IPS DF 6.9 (cell line): Measurements from ENCODE around the gene KNOP1.

Experiments
- DNase-seq: peaks from one replicate; pipeline ENCODE4 v3.0.0-alpha.2; 2013; ENCODE audit warnings: low read depth, low spot score
- H3K27ac ChIP-seq: one replicate; pipeline ENCODE4 v1.5.1; 2013; ENCODE audit warnings: low read length, control low read depth
- H3K27me3 ChIP-seq: 2 replicates; pipeline ENCODE4 v1.6.1; 2013; ENCODE audit warnings: mild to moderate bottlenecking, low read length; ENCODE audit not compliant: control insufficient read depth, insufficient read depth
- H3K36me3 ChIP-seq: 2 replicates; pipeline ENCODE4 v1.6.1; 2013; ENCODE audit warnings: low read length; ENCODE audit not compliant: control insufficient read depth, insufficient read depth
- H3K4me1 ChIP-seq: 2 replicates; pipeline ENCODE4 v1.6.1; 2013; ENCODE audit warnings: low read length; ENCODE audit not compliant: control insufficient read depth, insufficient read depth
- H3K4me3 ChIP-seq: 2 replicates; pipeline ENCODE4 v1.5.1; 2013; ENCODE audit warnings: mild to moderate bottlenecking, low read length
- H3K9me3 ChIP-seq: 2 replicates; pipeline ENCODE4 v1.6.1; 2013; ENCODE audit warnings: low read length, inconsistent platforms; ENCODE audit not compliant: control insufficient read depth, insufficient read depth
- WGBS: extraction: QIAGEN DNeasy Blood & Tissue Kit; methylation state at CpG from one replicate; pipeline ENCODE4 v1.1.7; 2013; ENCODE audit warnings: mixed read lengths, missing lambda C conversion rate; ENCODE audit not compliant: insufficient read length, insufficient coverage; 5-methylcytosine and 5-hydroxymethylcytosine counted together

The KNOP1 gene

DNA sequence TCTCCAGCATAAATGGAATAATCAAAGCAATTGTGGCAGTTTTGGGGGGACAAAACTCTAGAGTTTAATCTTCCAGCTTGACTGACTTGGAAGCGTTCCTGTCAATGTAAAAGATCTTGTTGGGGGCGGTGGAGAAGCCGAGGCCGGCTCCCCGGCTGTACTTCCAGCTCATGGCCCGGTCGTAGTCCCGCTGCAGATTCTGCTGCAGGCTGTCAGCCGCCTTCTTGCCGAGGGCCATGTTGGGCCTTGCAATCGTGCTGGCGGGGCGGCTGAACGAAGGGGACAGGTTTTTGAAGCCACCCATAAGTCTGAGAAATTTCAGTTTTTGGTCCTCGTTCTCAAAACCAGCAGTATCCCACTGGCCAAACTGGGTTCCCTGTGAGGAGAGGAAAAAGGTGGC is 11.2 kb downstream of the KNOP1 start:
- Histone ChIP-seq H3K4me1 (peaks cover 12% of the 10 kb centered on the region), H3K36me3 (peaks cover 46% of the 10 kb centered on the region), H3K27me3 (no peaks in the 10 kb centered on the region), H3K9me3 (no peaks in the 10 kb centered on the region), H3K4me3 (no peak overlapping the region), H3K27ac (no peak overlapping the region)
- DNase-seq = no peak
- no CpG with 5 or more reads among the region's 15 CpGs for WGBS

DNA sequence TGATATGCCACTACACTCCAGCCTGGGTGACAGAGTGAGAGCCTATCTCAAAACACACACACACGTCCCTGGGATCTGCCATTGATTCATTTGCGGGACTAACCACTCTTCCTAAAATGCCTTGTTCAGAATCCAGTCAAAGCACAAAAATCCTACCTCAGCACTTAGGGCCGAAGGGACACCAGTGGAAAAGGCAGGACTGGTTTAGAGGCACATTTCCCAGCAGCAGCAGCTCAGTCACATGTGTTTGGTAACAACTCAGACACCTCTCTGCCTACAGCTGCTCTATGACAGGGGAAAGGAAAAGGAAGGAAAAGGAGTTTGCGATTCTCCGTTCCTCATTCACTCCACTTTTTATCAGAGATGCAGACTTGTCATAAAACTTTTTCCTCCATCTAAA is 12.2 kb downstream of the KNOP1 start:
- WGBS = no CpG with 5 or more reads among the region's 5 CpGs
- H3K36me3 ChIP-seq = peaks cover 41% of the 10 kb centered on the region
- no peak for DNase-seq
- no peaks in the 10 kb centered on the region for H3K9me3 ChIP-seq
- H3K27ac ChIP-seq = no peak overlapping the region
- H3K27me3 ChIP-seq = no peaks in the 10 kb centered on the region
- peaks cover 9% of the 10 kb centered on the region for H3K4me1 ChIP-seq
- no peak overlapping the region for H3K4me3 ChIP-seq

DNA sequence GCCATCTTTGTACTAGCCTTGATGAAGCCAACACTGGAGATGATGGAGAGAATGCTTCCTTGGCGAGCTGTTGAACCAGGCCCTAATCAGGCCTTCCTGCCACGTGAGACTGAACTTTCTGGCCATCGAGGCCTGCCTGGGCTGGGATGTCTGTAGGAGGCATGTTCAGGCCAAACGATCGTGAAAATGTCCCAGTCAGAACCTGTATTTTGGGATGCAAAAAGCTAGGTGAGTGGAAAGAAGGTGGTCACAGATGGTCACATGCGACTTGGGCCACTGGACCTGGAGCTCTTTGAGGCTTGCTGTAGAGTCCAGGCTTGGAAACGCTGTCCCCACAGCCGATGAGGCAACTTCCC is 12.9 kb downstream of the KNOP1 start:
- no CpG with 5 or more reads among the region's 8 CpGs for WGBS
- peaks cover 9% of the 10 kb centered on the region for H3K4me1 ChIP-seq
- no peak for DNase-seq
- H3K27me3 ChIP-seq = no peaks in the 10 kb centered on the region
- no peaks in the 10 kb centered on the region for H3K9me3 ChIP-seq
- no peak overlapping the region for H3K4me3 ChIP-seq
- peaks cover 39% of the 10 kb centered on the region for H3K36me3 ChIP-seq
- H3K27ac ChIP-seq = no peak overlapping the region

DNA sequence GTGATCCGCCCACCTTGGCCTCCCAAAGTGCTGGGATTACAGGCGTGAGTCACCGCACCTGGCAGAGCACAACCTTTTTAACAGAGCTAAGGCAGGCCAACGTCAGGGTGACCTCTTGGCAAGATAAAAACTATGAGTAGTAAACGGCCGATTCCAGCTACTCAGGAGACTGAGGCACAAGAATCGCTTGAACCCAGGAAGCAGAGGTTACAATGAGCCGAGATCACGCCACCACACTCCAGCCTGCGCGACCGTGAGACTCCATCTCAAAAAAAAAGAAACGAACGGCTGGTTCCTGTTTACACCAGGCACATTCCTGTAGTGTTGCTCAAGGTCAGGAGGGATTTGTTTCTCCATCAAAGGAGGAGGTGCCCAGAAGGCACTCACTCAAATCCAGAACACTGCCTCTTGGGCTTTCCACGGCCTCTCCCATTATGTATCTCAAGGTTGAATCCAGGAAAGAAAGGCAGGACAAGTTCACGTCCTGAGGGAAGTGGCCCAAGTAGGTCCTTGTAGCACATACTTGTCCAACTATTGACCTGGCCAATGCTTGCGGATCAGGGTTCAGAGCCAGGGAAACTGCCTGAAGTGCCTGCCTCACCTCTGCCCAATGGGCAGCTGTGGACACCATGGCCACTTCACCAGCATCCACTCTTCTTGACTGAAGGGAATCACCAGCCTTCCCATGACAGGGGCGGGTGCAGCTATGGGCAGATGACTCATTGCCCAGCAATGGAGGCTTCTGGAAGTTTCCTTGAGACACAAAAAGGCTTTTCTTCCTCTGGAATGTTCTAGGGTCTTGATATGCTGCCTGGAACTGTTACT is 13.5 kb downstream of the KNOP1 start:
- H3K9me3 ChIP-seq = no peaks in the 10 kb centered on the region
- DNase-seq = no peak
- peaks cover 34% of the 10 kb centered on the region for H3K36me3 ChIP-seq
- no peak overlapping the region for H3K4me3 ChIP-seq
- H3K27ac ChIP-seq = no peak overlapping the region
- H3K27me3 ChIP-seq = no peaks in the 10 kb centered on the region
- H3K4me1 ChIP-seq = peaks cover 9% of the 10 kb centered on the region
- no CpG with 5 or more reads among the region's 18 CpGs for WGBS

DNA sequence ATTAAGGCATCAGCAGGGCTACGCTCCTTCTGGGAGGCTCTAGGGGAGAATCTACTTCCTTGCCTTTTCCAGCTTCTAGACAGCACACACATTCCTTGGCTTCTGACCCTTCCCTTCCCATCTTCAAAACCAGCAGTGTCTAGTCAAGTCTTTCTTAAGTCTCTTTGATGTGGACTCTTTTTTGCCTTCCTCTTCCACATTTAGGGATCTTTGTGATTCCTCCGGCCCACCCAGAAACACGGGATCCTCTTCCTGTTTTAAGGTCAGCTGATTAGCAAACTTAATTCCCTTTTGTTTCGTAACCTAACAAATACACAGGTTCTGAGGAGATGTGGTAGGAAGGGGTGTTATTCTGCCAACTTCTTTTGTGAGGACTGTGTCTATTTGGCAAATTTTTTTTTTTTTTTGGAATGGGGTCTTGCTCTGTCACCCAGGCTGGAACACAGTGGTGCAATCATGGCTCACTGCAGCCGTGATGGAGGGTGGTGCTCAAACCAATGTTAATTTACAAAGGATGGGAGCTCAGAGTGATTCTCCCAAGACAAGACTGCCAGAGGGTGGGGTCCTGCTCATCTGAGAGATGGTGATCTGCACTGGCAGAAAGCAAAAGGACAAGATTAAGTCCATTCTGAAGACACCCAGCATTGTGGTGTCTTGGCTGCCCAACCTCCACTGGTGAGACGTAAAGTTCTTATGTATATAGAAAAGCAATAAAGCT is 14.7 kb downstream of the KNOP1 start:
- no peaks in the 10 kb centered on the region for H3K27me3 ChIP-seq
- H3K9me3 ChIP-seq = no peaks in the 10 kb centered on the region
- peaks cover 7% of the 10 kb centered on the region for H3K4me1 ChIP-seq
- no peak overlapping the region for H3K27ac ChIP-seq
- DNase-seq = no peak
- H3K4me3 ChIP-seq = no peak overlapping the region
- no CpG with 5 or more reads among the region's 6 CpGs for WGBS
- peaks cover 30% of the 10 kb centered on the region for H3K36me3 ChIP-seq

DNA sequence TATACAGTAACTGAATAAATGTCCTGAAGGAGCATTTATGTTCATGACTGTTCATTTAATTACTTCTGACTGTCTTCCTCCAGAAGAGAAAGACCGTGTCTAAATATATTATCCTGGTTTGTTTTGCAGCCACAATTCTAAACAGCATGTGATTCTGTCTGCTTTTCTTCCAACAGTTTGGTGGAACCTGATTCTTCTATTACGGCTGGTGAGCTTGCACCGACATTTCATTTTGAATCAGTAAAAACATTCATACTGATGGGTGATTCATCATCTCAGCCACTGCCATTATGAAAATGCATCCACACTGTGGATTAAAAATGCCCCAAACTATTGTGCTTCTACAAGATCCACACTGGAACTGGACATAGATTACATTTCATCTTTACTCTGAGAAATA is 16.9 kb downstream of the KNOP1 start:
- no peak for DNase-seq
- WGBS = no CpG with 5 or more reads among the region's 3 CpGs
- Histone ChIP-seq H3K9me3 (no peaks in the 10 kb centered on the region), H3K27me3 (no peaks in the 10 kb centered on the region), H3K36me3 (peaks cover 35% of the 10 kb centered on the region), H3K4me3 (no peak overlapping the region), H3K27ac (no peak overlapping the region), H3K4me1 (no peaks in the 10 kb centered on the region)

DNA sequence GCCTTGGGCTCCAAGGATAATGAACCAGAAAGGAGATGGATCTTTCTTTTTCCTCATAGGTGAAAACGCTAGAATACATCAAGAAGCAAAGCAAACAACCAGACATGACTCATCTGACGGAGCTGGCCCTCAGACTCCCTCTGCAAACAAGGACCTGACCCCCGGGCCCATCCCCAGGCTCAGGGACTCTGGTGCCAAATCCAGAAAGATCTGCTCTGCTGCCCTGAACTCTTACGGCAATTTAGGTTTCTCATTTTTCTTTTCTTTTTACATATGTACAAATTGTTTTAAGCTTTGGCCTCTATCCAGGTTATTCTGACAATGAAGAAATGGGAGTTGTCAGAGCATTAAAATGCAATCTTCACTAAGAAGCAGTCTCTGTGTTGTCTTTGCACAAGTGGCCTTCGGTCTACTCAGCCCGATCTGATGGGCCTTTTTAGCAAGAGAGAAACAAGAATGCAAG is 17.7 kb downstream of the KNOP1 start:
- H3K27ac ChIP-seq = no peak overlapping the region
- no peaks in the 10 kb centered on the region for H3K9me3 ChIP-seq
- H3K27me3 ChIP-seq = no peaks in the 10 kb centered on the region
- no CpG with 5 or more reads among the region's 6 CpGs for WGBS
- H3K36me3 ChIP-seq = peaks cover 29% of the 10 kb centered on the region
- DNase-seq = no peak
- no peaks in the 10 kb centered on the region for H3K4me1 ChIP-seq
- no peak overlapping the region for H3K4me3 ChIP-seq

DNA sequence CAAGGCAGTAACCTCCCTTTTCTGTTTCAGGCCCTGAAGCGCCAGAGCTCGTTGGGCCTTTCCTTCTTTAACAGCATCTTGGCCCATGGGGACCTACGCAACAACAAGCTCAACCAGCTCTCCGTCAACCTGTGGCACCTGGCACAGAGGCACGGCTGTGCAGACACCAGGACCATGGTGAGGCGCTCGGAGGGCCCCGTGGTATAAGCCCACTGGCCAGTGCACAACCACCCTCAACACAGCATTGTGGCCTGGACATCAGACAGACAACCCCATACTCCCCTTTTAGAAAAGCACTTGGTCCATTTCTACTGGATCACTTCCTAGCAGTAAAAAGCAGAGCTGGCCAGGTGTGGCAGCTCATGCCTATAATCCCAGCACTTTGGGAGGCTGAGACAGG is 18.6 kb downstream of the KNOP1 start:
- no peak overlapping the region for H3K27ac ChIP-seq

DNA sequence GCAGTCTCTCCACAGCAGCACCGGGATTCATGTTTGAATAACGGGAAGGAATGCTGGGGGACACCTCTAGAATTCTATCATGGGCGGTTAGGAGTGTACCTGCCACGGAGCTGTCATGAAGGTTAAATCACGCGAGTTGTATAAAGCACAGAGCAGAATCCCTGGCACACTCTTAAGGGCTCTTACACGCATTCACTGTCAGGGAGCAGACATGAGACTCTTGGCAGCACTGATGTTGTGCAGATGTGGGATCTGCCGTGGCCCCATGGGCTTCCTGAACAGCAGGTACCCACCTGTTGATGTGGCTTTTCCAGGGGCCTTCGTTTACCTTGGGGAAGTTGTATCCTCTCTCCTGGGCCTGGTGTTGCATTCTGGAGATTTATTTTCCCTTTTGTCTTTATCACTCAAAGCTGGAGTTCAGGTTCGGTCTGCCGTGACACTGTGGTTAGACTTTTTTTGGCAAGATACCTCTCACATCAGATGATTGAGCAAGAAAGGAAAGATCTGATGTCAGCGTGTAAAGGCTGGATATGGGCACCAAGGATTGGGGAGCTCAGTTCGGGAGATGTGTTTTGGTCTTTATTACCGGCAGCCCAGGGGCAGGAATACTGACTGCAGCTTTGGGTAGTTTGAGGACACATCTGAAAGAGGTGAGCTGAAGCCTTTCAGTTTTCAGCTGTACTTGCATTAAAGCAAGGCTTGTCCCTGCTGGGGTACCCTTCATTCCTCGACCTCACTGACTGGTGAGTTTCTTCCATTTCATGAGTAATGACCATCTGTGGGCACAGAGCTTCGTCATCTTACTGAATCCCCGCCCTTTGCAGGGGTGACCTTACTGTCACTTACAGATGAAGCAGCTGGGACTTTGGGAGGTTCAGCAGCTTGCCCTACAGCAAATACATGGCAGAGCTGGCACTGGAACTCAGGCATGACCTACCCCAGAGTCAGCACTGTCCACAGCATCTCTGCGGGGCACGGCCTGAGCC is 19.3 kb downstream of the KNOP1 start:
- Histone ChIP-seq H3K27ac (no peak overlapping the region), H3K4me1 (no peaks in the 10 kb centered on the region), H3K4me3 (no peak overlapping the region), H3K9me3 (no peaks in the 10 kb centered on the region), H3K36me3 (peaks cover 19% of the 10 kb centered on the region; the same call in 1 of the 2 replicates), H3K27me3 (no peaks in the 10 kb centered on the region)
- no CpG with 5 or more reads among the region's 19 CpGs for WGBS
- DNase-seq = no peak

More for the DNA sequence above, 18.6 kb downstream of the KNOP1 start:
- WGBS = no CpG with 5 or more reads among the region's 8 CpGs
- no peaks in the 10 kb centered on the region for H3K4me1 ChIP-seq
- no peaks in the 10 kb centered on the region for H3K9me3 ChIP-seq
- no peak overlapping the region; the same call in 1 of the 2 replicates for H3K4me3 ChIP-seq
- H3K27me3 ChIP-seq = no peaks in the 10 kb centered on the region
- H3K36me3 ChIP-seq = peaks cover 20% of the 10 kb centered on the region
- DNase-seq = no peak

DNA sequence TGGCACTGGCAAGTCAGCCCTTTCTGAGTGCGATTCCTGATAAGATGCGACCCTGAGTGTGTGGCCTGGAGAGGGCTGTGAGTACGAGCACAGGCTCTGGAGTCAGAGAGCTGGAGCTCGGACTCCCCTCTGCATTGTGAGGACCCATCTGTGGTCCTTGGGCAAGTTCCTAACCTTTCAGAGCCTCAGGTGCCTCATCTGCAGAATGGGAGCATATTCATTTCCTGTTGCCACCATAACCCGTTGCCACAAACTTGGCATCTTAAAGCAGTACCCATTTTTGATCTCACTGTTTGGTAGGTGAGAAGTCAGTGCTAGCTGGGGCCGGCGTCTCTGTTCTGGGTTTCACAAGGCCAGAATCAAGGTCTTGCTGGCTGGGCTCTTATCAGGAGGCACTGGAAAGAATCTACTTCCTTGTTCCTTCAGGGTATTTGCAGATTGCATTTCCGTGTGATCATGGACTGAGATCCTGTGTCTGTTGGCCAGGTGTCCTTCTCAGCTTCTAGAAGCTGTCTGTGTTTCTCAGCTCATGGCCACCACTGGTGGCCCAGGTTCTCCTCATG is 20.2 kb downstream of the KNOP1 start:
- no peaks in the 10 kb centered on the region for H3K27me3 ChIP-seq
- no CpG with 5 or more reads among the region's 8 CpGs for WGBS
- H3K9me3 ChIP-seq = no peaks in the 10 kb centered on the region
- H3K4me3 ChIP-seq = no peak overlapping the region
- no peaks in the 10 kb centered on the region for H3K4me1 ChIP-seq
- no peak overlapping the region for H3K27ac ChIP-seq
- H3K36me3 ChIP-seq = peaks cover 12% of the 10 kb centered on the region; the same call in 1 of the 2 replicates
- no peak for DNase-seq
